ENCODE measurements around the gene ACYP1. TPM values are rescaled to one million over a fixed set of nuclear protein-coding genes. Genes with fewer than 3 reads are reported as not detected.

The ACYP1 gene
- polyA plus RNA-seq, 3 donors, result 2.8 to 11.8 (median 4.3) TPM

DNA sequence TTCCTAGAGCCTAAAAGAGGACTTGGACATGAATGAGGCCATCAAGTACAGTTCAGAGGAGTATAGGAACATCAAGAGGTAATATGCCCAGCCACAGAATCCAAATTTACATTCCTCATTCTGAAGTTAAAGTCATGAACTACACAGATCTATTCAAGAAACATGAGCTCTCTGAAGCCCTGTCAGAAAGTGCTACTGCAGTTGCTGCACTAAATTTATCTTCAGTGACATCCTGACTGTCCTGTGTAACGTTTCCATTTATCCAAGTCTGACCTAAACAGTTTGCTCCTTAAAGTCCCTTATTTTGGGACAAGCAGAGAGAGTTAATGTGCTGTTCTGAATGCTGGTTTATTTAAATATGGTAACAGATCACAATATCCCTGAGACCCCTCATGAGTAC, 34.9 kb upstream of the ACYP1 start:
- H3K36me3 Mint-ChIP-seq, result peaks cover 84 to 97% of the 10 kb centered on the region in 2 donors
- no peak overlapping the region for H3K4me3 Mint-ChIP-seq
- H3K27me3 Mint-ChIP-seq (ENCODE audit: low read depth in 3 of 3), result no peaks in the 10 kb centered on the region

DNA sequence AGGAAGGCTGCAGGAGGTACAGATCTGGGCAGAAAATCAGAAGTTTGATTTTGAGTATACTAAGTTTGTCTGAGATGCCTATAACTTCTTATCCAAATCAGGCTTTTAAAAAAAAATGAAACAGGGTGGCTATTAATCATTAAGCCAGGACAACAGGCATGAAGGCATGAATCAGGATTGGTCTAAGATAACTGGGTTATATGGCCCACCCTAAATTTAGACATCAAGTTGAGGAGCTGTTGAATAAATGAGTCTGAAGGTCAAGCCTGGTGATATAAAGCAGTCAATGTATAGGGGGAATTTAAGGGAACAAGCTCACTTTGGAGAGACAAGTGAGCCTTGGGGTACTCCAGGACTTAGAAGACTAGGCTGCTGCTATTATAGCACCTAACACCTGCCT, 34.4 kb upstream of the ACYP1 start:
- Histone ChIP-seq H3K79me2 (ENCODE audit: insufficient read depth, low read length) (no peaks in the 10 kb centered on the region), H3K9me3 (replicated peaks in 1 of 2; ENCODE audit: control insufficient read depth in 1 of 2, insufficient read depth in 1 of 2, low read length in 2 of 2) (no peaks in the 10 kb centered on the region), H3K27ac (ENCODE audit: low read depth in 1 of 2, low read length in 2 of 2) (no peak overlapping the region), H2AFZ (ENCODE audit: insufficient read depth, low read depth, low read length, poor library complexity, severe bottlenecking) (no peak overlapping the region), H3K27me3 (ENCODE audit: control insufficient read depth in 2 of 2, insufficient read depth in 2 of 2, low read length in 2 of 2) (no peaks in the 10 kb centered on the region), H3K4me3 (replicated peaks in 1 of 3; ENCODE audit: low read depth in 2 of 3, low read length in 3 of 3) (no peak overlapping the region), H4K20me1 (ENCODE audit: insufficient read depth, low read length) (no peaks in the 10 kb centered on the region), H3K36me3 (replicated peaks in 1 of 2; ENCODE audit: control insufficient read depth in 1 of 2, insufficient read depth in 2 of 2, low read length in 2 of 2) (peaks cover 87 to 99% of the 10 kb centered on the region in 2 donors), H3K4me2 (replicated peaks; ENCODE audit: extremely low read depth, low read length, poor library complexity, severe bottlenecking) (no peak overlapping the region), H3K9ac (ENCODE audit: insufficient read depth, low read length, poor library complexity, severe bottlenecking) (no peak overlapping the region), H3K4me1 (ENCODE audit: control insufficient read depth in 1 of 2, insufficient read depth in 2 of 2, low read length in 2 of 2) (no peaks in the 10 kb centered on the region)
- H3K4me1 Mint-ChIP-seq, result no peaks in the 10 kb centered on the region
- no peaks in the 10 kb centered on the region for H3K27me3 Mint-ChIP-seq (ENCODE audit: low read depth in 3 of 3)
- TF ChIP-seq, protein P1, sequence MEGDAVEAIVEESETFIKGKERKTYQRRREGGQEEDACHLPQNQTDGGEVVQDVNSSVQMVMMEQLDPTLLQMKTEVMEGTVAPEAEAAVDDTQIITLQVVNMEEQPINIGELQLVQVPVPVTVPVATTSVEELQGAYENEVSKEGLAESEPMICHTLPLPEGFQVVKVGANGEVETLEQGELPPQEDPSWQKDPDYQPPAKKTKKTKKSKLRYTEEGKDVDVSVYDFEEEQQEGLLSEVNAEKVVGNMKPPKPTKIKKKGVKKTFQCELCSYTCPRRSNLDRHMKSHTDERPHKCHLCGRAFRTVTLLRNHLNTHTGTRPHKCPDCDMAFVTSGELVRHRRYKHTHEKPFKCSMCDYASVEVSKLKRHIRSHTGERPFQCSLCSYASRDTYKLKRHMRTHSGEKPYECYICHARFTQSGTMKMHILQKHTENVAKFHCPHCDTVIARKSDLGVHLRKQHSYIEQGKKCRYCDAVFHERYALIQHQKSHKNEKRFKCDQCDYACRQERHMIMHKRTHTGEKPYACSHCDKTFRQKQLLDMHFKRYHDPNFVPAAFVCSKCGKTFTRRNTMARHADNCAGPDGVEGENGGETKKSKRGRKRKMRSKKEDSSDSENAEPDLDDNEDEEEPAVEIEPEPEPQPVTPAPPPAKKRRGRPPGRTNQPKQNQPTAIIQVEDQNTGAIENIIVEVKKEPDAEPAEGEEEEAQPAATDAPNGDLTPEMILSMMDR (IDR thresholded peaks at IDR 0.05), result no peak
- intact Hi-C loops (cut with micrococcal nuclease), result no loop called here
- no peak overlapping the region for H3K27ac Mint-ChIP-seq
- no peak for DNase-seq
- H3K36me3 Mint-ChIP-seq, result peaks cover 82 to 98% of the 10 kb centered on the region in 2 donors
- H3K4me3 Mint-ChIP-seq, result no peak overlapping the region
- no peaks in the 10 kb centered on the region for H3K9me3 Mint-ChIP-seq

More for the DNA sequence above, 34.9 kb upstream of the ACYP1 start:
- H4K20me1 ChIP-seq (ENCODE audit: insufficient read depth, low read length), result no peaks in the 10 kb centered on the region
- H3K4me3 ChIP-seq (replicated peaks in 1 of 3; ENCODE audit: low read depth in 2 of 3, low read length in 3 of 3), result no peak overlapping the region
- Mint-ChIP-seq H3K4me1 (no peaks in the 10 kb centered on the region), H3K27ac (no peak overlapping the region), H3K9me3 (no peaks in the 10 kb centered on the region)
- no CpG with 5 or more reads among the region's 1 CpG for WGBS (ENCODE audit: insufficient coverage)
- intact Hi-C loops (cut with micrococcal nuclease), result no loop called here
- H2AFZ ChIP-seq (ENCODE audit: insufficient read depth, low read depth, low read length, poor library complexity, severe bottlenecking), result no peak overlapping the region
- no peaks in the 10 kb centered on the region for H3K79me2 ChIP-seq (ENCODE audit: insufficient read depth, low read length)
- H3K27ac ChIP-seq (ENCODE audit: low read depth in 1 of 2, low read length in 2 of 2), result no peak overlapping the region
- H3K36me3 ChIP-seq (replicated peaks in 1 of 2; ENCODE audit: control insufficient read depth in 1 of 2, insufficient read depth in 2 of 2, low read length in 2 of 2), result peaks cover 87 to 100% of the 10 kb centered on the region in 2 donors
- TF ChIP-seq, protein P1 (IDR thresholded peaks at IDR 0.05), result no peak
- no peak overlapping the region for H3K9ac ChIP-seq (ENCODE audit: insufficient read depth, low read length, poor library complexity, severe bottlenecking)
- no peaks in the 10 kb centered on the region for H3K9me3 ChIP-seq (replicated peaks in 1 of 2; ENCODE audit: control insufficient read depth in 1 of 2, insufficient read depth in 1 of 2, low read length in 2 of 2)
- no peak for DNase-seq
- no peaks in the 10 kb centered on the region for H3K27me3 ChIP-seq (ENCODE audit: control insufficient read depth in 2 of 2, insufficient read depth in 2 of 2, low read length in 2 of 2)
- H3K4me2 ChIP-seq (replicated peaks; ENCODE audit: extremely low read depth, low read length, poor library complexity, severe bottlenecking), result no peak overlapping the region
- H3K4me1 ChIP-seq (ENCODE audit: control insufficient read depth in 1 of 2, insufficient read depth in 2 of 2, low read length in 2 of 2), result no peaks in the 10 kb centered on the region
